A172 (cell line): ENCODE results near the gene ERICH4. TPM values are rescaled to one million over a fixed set of nuclear protein-coding genes. Genes with fewer than 3 reads are reported as not detected.
"Not testable (repeated sequence)": the region's sequence is repeated elsewhere in the genome, so short reads cannot be mapped to it uniquely, and the experiment has no call there.

ENCODE experiments used
- DNase-seq: peaks from one replicate; pipeline ENCODE4 v3.0.0-alpha.2; 2015; ENCODE audit warnings: low spot score
- total RNA-seq: library from RNA; depleted of rRNA; stranded (reverse); fragments of >200 nt; shearing (Covaris generic); gene quantifications from 2 replicates; pipeline ENCODE4 v1.2.3, GENCODE V29; 2014

Gene ERICH4
- total RNA-seq, 1 experiment from 2014 or later, result not detected

- not testable (repeated sequence) for DNase-seq
These were observed 7.6 kb upstream of the ERICH4 start for GRCh38 chr19:41435376-41435775.

DNA sequence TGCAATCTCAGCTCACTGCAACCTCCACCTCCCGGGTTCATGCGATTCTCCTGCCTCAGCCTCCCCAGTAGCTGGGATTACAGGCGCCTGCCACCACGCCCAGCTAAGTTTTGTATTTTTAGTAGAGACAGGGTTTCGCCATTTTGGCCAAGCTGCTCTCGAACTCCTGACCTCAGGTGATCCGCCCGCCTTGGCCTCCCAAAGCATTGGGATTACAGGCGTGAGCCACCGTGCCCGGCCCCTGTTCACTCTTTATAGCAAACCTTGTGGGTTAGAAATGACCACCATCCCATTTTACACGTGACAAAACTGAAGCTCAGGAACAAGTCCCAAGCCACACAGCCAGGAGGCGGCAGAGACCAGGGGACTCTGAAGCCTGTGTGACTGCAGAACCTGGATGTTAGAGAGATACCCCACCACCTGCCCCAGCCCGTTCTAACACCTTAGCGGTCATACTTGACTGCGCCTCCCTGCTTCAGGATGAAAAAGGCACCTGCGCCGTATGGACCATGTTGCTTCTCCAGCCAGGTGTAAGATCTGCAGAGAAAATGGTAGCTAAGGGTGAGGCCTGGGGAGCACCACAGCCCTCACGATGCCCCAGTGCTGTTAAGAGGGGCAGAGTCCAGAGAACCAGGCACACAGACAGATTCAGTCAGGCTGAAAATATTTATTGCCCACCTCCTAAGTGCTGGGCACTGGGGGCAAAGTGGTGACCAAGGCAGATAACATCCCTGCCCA lies 6.9 kb upstream of the ERICH4 start:
- DNase-seq, result no peak

GRCh38 chr19:41436674-41436951 lies 6.3 kb upstream of the ERICH4 start:
- DNase-seq, result no peak

GRCh38 chr19:41437944-41438574 lies 4.9 kb upstream of the ERICH4 start:
- no peak for DNase-seq

DNA sequence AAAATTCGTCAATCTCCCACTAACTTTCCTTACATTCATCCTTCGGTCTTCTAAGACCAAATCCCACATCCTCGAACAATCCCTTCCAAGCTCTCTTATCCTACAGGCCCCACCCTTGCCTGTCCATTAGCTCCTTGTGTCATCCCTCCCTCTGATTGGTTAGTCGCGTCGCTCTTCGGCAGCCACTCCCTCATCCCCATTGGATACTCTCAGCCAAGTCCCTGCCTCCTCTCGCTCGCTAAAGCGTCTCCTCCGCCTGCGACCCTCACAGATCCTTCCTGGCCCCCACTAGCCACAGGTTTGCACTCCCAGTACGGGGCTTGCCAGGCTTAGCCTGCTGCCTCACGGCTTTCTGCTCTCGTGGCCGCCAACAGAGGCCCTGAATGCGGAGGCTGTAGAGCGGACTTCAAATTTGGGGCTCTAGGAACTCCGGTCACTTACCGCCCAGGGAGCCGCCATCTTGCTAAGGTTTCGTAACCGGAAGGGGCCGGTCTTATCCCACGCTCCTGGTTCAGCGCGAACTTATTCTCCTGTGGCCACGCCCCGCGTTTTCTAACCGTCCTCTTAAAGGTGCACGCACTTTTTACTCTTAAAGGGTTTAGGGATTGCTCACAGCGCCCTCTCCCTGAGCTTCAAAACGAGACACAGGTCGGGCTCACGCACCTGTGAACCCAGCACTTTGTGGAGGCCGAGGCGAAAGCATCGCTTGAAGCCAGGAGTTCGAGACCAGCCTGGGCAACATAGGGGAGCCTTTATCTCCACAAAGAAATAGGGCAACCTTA lies 3.3 kb upstream of the ERICH4 start, which contains the start of gene DMAC2:
Gene DMAC2, minus strand, starts transcription at position 472 of the 782 bp plus-strand sequence. Its CDS starts 13 bp downstream, at position 459.
- DNase-seq, result peak; percentile 99

DNA sequence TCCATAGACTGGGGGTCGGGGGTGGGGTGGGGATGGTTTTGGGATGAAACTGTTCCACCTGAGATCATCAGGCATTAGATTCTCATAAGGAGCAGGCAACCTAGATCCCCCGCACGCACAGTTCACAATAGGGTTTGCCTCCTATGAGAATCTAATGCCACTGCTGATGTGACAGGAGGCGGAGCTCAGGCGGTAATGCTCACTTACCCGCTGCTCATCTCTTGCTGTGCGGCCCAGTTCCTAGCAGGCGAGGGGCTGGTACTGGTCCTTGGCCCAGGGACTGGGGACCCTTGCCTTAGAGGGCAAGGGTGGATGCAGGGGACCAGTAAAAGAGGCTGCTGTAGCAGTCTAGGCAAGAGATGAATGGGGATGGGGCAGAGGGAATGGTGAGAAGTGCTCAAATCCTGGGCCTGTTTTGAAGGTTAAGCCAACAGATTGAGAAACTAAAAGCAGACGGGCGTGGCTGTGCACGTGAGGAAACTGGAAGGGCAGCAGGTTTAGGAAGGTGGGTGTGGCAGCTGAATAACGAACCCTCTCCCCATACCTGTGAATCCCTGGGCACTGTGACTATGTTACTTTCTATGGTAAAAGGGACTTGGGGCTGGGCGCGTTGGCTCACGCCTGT lies 1.5 kb upstream of the ERICH4 start:
- DNase-seq, result no peak

DNA sequence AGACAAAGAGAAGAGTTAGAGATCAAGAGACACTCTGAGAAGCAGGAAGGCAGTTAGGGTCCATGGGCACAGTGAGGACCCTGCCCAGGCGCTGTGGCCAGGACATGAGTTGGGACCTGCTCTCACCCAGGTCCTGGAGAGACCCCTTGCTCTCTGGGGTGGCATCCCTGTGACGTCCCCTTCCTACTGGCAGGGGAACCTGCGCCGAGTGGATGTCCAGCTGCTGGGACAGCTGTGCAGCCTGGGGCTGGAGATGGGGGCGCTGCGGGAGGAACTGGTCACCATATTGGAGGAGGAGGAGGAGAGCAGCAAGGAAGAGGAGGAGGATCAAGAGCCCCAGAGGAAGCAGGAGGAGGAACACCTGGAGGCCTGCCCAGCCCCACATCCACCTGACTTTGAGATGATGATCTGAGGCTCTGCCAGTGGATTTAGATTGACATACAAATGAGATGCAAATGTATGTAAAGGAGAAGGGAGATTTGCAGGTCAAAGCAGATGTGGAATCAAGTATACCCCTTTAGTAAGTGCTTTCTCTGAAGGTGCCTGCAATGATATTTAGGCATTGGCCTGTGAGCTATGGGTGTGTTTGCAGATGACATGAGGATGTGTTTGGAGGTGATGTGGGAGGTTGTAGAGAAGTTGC lies 978 bp downstream of the ERICH4 start:
- DNase-seq, result no peak

DNA sequence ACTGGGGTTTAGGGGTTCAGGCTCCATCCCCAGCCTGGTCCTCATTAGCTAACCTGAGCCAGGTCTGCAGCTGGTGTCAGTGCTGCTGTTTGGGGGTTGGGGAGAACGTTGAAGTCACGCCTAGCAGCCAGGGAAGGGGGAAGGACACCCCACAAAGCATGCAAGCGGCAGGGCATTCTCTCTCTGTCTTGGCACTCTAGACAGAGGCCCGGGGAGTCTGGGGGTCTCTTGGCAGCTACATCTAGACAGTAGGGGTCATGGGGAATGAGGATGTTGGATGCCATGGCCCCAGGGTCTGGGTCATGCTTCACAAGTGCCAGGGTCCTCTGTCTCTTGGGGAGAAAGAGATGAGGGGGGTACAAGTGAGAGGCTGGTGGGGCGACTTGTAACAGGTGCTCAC lies 2.6 kb downstream of the ERICH4 start:
- DNase-seq, result no peak

DNA sequence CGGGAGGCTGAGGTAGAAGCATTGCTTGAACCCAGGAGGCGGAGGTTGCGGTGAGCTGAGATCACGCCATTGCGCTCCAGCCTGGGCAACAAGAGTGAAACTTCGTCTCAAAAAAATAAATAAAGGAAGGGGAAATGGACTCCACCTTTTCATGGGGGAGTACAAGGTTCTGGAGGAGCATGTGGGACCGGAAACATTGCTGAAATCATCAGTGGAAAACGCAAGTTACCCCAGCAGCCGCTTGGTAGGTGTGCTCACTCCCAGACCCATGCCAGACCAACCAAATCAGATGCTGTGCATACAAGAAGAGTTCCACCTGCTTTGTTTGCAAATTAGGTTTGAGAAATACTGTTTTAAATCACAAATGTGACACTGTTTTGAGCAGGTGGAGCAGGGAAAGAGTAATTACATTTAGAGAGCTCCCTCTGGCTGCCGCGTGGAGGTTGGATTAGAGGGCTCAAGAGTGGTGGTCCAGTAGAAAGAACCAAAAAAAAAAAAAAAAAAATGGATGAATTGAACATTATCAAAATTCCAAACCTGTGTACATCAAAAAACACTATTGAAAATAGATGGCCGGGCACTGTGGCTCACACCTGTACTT lies 4.9 kb downstream of the ERICH4 start:
- no peak for DNase-seq

DNA sequence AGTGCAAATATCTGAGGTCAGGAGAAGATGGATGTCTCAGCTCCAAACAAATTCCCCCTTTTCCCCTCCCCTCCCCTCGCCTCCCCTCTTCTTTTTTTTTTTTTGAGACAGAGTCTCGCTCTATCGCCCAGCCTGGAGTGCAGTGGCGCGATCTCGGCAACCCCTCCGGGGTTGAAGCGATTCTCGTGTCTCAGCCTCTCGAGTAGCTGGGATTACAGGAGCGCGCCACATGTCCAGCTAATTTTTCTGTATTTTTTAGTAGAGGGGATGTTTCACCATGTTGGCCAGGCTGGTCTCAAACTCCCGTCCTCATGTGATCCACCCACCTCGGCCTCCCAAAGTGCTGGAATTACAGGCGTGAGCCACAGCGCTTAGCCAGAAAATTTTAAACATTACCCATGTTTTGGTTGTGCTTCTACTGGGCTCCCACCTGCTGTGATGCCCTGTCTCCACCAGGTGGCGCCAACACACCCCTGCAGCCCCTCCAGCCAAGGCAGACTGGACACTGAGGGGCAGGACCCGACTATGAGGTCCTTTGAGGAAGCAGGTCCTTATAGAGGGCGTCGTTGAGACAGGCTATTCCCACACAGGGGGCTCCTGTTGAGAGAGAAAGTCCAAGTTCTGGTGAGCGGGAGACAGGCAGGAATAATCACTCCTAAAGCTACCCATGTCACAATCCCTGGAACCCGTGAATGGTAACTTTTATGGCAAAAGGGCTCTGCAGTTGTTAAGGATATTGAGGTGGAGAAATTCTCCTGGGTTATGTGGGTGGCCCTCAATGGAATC lies 6.3 kb downstream of the ERICH4 start:
- peak; percentile 61 for DNase-seq

DNA sequence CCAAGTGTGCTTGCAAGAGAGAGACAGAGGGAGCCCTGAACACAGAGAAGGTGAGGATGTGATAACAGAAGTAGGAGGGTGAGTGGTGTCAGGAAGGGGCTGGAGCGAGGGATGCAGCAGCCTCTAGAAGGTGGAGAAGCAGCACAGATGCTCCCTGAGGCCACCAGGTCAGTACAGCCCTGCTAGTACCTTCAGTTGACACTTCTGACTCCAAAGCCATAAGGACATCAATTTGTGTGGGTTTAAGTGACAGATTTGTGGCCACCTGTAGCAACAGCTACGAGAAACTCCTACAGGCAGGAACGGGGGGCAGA lies 6.9 kb downstream of the ERICH4 start:
- DNase-seq, result no peak

DNA sequence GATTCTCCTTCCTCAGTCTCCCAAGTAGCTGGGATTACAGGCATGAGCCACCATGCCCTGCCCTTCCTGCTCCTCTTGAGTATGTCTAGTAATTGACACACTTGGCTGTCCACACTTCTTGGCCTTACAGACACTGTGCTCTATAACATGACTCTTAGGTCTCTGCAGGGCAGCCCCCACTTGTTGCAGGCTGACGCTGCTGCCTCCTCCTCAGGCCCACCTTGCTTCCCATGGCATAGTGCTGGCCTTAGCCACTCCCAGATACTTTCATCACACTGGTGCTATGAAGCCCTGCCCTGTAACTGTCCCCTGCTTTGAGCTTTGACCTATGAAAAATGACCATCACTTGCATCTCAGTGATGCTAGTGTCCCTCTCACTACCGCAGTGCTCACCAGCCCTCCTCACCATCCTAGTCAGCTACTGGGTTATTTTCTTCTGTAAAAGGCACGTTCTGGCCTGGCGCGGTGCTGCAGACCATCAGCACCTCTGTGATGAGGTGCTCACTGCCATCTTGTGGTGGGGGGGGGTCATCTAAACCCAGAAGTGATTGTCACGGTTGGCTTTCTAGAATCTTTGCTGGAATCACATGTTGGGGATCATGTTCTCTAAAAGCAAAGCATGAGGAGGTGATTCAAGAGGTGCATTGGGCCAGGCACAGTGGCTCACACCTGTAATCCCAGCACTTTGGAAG lies 9.8 kb downstream of the ERICH4 start:
- DNase-seq, result no peak

- no peak for DNase-seq
These were observed 13.0 kb downstream of the ERICH4 start for GRCh38 chr19:41455936-41456335.

DNA sequence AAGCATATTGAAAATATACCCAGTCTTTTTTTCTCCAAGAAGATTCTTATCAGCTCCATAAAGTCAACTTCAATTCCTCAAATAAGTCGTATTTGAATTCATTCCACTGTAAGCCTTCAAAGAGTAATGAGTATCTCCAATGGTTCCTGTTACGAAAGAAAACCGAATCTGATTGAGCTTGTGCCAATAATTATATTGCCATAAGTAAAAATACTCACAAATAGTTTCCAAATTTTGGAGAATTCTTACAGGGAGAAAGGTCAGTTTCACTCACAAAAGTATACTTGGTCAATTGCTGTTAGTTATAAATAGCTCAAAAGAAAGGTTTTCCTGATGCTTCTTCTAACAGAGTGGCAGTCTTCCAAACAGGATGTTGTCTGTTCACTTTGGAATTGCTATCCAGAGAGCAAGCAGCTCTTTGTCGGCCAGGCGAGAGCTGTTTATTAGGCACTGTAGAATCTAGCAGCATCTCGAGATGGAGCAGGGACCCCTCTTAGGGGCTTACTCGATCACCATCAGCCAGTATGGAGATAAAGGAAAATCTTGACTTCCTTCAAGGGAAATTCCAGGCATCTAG lies 13.5 kb downstream of the ERICH4 start:
- DNase-seq, result peak; percentile 29

DNA sequence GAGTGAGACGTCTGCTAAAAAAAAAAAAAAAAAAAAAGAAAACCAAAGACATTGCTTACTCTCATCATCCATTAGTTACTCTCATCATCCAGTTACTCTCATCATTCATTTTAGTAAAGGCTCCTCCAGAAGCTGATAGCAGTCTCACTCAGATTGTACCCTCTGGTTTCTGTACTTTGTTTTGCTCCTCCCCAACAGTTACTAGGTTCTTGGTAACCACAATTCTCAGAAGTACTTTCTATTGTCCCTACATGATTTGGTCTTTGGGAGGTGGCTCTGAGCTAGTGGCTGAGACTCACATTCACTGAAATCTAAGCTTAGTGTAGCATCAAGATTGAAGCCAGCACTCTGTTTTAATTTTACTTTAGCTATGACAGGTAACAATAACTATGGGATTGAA lies 14.3 kb downstream of the ERICH4 start:
- no peak for DNase-seq

- no peak for DNase-seq
These were observed 19.5 kb downstream of the ERICH4 start for GRCh38 chr19:41462497-41462896.

- not testable (repeated sequence) for DNase-seq
These were observed 20.6 kb downstream of the ERICH4 start for GRCh38 chr19:41463257-41464256.

GRCh38 chr19:41476583-41476982 lies 33.6 kb downstream of the ERICH4 start:
- DNase-seq, result no peak

DNA sequence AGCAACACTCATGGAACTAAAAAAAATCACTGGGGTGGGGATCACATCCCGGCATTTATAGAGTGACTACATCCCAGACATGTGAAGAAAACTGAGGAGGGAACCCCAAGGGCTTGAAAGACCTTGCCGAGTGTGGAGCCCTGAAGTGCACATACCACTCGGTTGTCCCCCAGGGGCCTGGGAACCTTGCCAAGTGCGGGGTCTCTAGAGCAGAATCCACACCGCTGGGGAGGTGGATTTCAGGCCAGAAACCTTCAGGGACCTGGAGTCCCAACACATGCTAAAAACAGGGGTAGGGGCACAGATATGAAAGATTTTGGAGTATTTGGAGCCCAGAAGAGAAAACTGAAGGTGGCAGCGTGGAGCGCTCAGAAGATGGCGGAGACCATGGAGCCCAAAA lies 35.2 kb downstream of the ERICH4 start:
- DNase-seq, result no peak
